T-helper 17 cell (primary cell): ENCODE data around the gene RPTOR. TPM values are rescaled to one million over a fixed set of nuclear protein-coding genes. Genes with fewer than 3 reads are reported as not detected.
A peak's percentile ranks its signal among the peaks of the same experiment; 100 is the strongest.

Source experiments
- ATAC-seq: fragments of 150-1000 bp; cut with Tn5 transposase; 2 replicates; pipeline ENCODE4 v1.10.0; 2021; ENCODE audit warnings: mild to moderate bottlenecking, moderate library complexity
- DNase-seq, 3 donors: peaks; one replicate each; pipeline versions ENCODE4 v3.0.0 to v3.0.0-alpha.2; 2020 to 2021
- H3K9me3 ChIP-seq: one replicate; pipeline ENCODE4 v1.7.0; 2013; ENCODE audit warnings: low read length, mild to moderate bottlenecking; ENCODE audit not compliant: control insufficient read depth, poor library complexity, severe bottlenecking
- H3K27ac Mint-ChIP-seq: one replicate; pipeline ENCODE4 v1.8.0; 2022; ENCODE audit warnings: mild to moderate bottlenecking, moderate library complexity, mixed read lengths
- H3K27me3 Mint-ChIP-seq: one replicate; pipeline ENCODE4 v1.8.0; 2022; ENCODE audit warnings: mixed read lengths
- H3K36me3 Mint-ChIP-seq: one replicate; pipeline ENCODE4 v1.8.0; 2022; ENCODE audit warnings: low read depth, mixed read lengths
- H3K4me1 Mint-ChIP-seq: one replicate; pipeline ENCODE4 v1.8.0; 2022; ENCODE audit warnings: mild to moderate bottlenecking, mixed read lengths
- H3K4me3 Mint-ChIP-seq: one replicate; pipeline ENCODE4 v1.8.0; 2022; ENCODE audit warnings: mild to moderate bottlenecking, moderate library complexity, mixed read lengths
- total RNA-seq, 4 donors: library from RNA in 2 of 4; stranded (reverse) in 2 of 4; gene quantifications; one replicate each; pipeline ENCODE4 v1.2.3 and lab custom pipeline; 2022 to 2026

RPTOR gene
- total RNA-seq, 2 donors from 2014 or later, result 55.1 to 61.5 TPM

DNA sequence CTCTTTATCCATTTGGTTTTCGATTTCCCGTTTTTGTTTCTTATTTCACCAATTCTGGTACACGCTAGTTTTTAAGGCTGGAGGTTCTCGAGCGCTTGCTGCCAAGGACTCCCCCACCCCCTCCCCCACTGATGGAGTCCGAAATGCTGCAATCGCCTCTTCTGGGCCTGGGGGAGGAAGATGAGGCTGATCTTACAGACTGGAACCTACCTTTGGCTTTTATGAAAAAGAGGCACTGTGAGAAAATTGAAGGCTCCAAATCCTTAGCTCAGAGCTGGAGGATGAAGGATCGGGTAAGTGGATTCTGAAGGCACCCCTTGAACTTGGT lies 825 bp downstream of the RPTOR start:
- Mint-ChIP-seq H3K27ac (peak overlapping the region; percentile 83), H3K27me3 (peaks cover 5% of the 10 kb centered on the region), H3K4me3 (peak overlapping the region; percentile 94), H3K36me3 (peaks cover 3% of the 10 kb centered on the region), H3K4me1 (peaks cover 16% of the 10 kb centered on the region)
- no peak for ATAC-seq
- no peak for DNase-seq
- no peaks in the 10 kb centered on the region for H3K9me3 ChIP-seq

DNA sequence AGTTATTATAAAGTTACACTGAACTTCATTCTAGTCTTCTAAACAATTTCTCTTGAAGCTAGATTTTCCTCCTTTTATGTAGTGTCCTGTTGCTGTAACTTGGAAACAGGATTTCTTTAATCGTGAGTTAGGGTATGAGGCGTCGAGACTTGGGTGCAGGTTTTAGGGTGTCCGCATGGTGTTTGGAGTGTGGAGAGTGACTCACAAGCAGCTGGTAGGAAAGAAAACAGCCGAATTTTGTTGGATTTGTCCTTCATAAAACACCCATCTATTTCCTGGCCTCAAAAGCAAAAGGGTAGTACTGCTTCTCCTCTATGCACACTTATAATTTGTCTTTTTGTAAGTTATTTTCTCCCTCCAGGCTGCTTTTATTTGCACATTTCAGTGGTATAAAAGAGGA lies 1.6 kb downstream of the RPTOR start:
- Mint-ChIP-seq H3K27me3 (peaks cover 5% of the 10 kb centered on the region), H3K27ac (peak overlapping the region; percentile 57), H3K4me1 (peaks cover 20% of the 10 kb centered on the region), H3K4me3 (peak overlapping the region; percentile 39), H3K36me3 (peaks cover 5% of the 10 kb centered on the region)
- ATAC-seq (no peak), DNase-seq (no peak)
- no peaks in the 10 kb centered on the region for H3K9me3 ChIP-seq

DNA sequence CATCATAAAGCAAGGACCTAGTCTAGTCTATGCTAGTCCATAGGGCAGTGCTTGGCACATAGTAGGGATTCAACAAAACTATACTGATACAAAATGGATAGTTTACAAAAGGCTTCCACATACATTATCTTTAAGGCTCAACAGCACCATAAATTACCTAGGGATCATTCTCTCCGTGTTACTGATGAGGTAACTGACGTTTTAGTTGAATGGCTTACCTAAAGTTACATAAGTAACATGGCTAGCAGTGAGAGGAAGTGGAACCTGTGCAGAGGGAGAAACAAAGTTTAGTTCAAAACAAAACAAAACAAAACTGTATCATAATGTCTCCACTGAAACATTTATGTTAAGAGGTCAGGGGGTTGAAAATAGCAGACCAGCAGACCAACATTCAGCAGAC lies 7.9 kb downstream of the RPTOR start:
- Mint-ChIP-seq H3K36me3 (peaks cover 5% of the 10 kb centered on the region), H3K27me3 (no peaks in the 10 kb centered on the region), H3K4me1 (peaks cover 18% of the 10 kb centered on the region), H3K27ac (no peak overlapping the region), H3K4me3 (no peak overlapping the region)
- DNase-seq (no peak), ATAC-seq (no peak)
- H3K9me3 ChIP-seq, result no peaks in the 10 kb centered on the region

DNA sequence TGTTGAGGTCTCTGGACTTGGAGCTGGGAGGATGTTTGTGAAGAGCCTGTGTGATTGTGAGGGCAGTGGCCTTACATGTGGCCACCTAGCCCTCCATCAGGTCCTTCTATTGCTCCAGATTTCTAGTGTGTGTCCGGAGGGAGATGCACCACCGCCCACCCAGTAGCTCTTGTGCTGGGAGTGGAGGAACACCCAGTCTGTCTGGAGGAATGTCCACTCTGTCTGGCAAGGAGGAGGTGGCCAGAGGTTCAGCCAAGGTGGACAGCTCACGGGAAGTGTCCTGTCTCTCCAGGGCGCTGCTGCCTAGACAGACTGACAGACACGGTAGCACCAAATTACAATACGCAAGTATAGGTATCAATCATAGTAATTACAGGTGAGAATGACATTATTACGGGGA lies 10.6 kb downstream of the RPTOR start:
- Mint-ChIP-seq H3K36me3 (peaks cover 3% of the 10 kb centered on the region), H3K27me3 (no peaks in the 10 kb centered on the region), H3K4me3 (no peak overlapping the region), H3K4me1 (peaks cover 22% of the 10 kb centered on the region), H3K27ac (peak overlapping the region; percentile 53)
- no peaks in the 10 kb centered on the region for H3K9me3 ChIP-seq
- ATAC-seq (no peak), DNase-seq (no peak)

DNA sequence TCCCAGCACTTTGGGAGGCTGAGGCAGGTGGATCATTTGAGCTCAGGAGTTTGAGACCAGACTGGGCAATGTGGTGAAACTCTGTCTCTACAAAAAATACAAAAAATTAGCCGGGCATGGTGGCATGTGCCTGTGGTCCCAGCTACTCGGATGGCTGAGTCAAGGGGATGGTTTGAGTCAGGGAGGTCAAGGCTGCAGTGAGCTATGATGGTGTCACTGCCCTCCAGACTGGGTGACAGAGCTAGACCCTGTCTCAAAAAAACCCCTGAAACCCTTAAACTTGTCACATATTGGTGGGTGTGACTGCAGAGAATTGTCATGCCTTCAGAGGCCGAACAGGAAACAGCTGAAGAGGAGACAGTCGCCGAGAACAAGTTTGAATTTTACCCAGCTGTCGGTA lies 13.4 kb downstream of the RPTOR start:
- no peaks in the 10 kb centered on the region for H3K9me3 ChIP-seq
- Mint-ChIP-seq H3K27ac (no peak overlapping the region), H3K27me3 (no peaks in the 10 kb centered on the region), H3K4me1 (peaks cover 16% of the 10 kb centered on the region), H3K4me3 (no peak overlapping the region), H3K36me3 (peaks cover 3% of the 10 kb centered on the region)
- DNase-seq (no peak), ATAC-seq (no peak)

DNA sequence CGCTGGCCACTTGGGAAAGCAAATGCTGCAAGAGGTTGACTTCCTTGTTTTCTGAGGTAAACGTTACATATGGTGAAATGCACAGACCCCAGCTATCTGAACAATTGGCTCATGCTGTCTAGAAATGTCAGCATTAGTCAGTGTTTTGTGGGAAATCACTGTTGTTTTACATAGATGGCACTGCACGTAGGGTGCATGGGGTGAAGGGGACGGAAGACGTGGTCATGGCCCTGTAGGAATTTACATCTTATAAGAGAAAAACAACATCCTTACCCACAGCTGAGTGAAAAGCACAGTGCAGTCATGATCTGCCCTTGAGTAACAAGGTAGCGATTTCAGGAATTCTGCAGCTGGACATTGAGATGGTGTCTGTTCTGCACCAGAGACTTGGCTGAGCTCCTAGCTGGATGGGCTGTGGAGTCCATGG lies 15.2 kb downstream of the RPTOR start:
- peaks cover 3% of the 10 kb centered on the region for H3K36me3 Mint-ChIP-seq
- no peaks in the 10 kb centered on the region for H3K9me3 ChIP-seq
- no peaks in the 10 kb centered on the region for H3K27me3 Mint-ChIP-seq
- peaks cover 23% of the 10 kb centered on the region for H3K4me1 Mint-ChIP-seq
- H3K27ac Mint-ChIP-seq, result peak overlapping the region; percentile 29
- no peak overlapping the region for H3K4me3 Mint-ChIP-seq
- DNase-seq, result no peak
- ATAC-seq, result no peak

DNA sequence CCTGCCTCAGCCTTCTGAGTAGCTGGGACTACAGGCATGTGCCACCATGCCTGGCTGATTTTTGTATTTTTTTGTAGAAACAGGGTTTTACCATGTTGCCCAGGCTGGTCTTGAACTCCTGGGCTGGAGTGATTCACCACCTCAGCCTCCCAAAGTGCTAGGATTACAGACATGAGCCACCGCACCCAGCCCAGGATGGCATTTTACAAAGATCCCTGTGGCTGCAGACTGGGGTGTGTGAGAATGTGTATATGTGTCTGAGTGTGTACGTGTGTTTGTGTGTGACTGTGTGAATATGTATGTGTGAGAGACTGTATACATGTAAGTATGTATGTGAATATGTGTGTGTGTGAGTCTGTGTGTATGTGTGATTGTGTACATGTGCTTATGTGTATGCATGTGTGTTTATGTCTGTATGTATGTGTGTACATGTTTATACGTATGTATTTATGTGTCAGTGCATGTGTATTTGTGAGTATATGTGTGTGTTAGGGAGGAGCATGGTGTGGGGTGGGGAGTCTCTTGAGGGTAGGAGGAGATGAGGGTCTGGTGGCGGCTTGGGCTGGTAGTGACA lies 17.0 kb downstream of the RPTOR start:
- H3K4me1 Mint-ChIP-seq, result peaks cover 28% of the 10 kb centered on the region
- no peak for ATAC-seq
- H3K36me3 Mint-ChIP-seq, result peaks cover 3% of the 10 kb centered on the region
- no peaks in the 10 kb centered on the region for H3K9me3 ChIP-seq
- DNase-seq, result no peak
- H3K27ac Mint-ChIP-seq, result no peak overlapping the region
- H3K4me3 Mint-ChIP-seq, result peak overlapping the region; percentile 45
- no peaks in the 10 kb centered on the region for H3K27me3 Mint-ChIP-seq

DNA sequence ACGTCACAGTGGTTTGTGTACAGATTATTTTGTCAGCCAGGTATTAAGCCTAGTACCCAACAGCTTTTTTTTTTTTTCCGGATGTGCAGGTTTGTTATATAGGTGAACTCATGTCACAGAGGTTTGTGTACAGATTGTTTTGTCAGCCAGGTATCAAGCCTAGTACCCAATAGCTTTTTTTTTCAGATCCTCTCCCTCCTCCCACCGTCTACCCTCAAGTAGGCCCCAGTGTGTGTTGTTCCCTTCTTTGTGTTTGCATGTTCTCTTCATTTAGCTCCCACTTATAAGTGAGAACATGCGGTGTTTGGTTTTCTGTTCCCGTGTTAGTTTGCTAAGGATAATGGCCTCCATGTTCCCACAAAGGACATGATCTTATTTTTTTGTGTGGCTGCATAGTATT lies 19.9 kb downstream of the RPTOR start:
- H3K9me3 ChIP-seq, result no peaks in the 10 kb centered on the region
- no peak overlapping the region for H3K4me3 Mint-ChIP-seq
- peaks cover 21% of the 10 kb centered on the region for H3K4me1 Mint-ChIP-seq
- no peak for ATAC-seq
- no peak for DNase-seq
- H3K36me3 Mint-ChIP-seq, result peaks cover 3% of the 10 kb centered on the region
- peak overlapping the region; percentile 76 for H3K27ac Mint-ChIP-seq
- no peaks in the 10 kb centered on the region for H3K27me3 Mint-ChIP-seq

DNA sequence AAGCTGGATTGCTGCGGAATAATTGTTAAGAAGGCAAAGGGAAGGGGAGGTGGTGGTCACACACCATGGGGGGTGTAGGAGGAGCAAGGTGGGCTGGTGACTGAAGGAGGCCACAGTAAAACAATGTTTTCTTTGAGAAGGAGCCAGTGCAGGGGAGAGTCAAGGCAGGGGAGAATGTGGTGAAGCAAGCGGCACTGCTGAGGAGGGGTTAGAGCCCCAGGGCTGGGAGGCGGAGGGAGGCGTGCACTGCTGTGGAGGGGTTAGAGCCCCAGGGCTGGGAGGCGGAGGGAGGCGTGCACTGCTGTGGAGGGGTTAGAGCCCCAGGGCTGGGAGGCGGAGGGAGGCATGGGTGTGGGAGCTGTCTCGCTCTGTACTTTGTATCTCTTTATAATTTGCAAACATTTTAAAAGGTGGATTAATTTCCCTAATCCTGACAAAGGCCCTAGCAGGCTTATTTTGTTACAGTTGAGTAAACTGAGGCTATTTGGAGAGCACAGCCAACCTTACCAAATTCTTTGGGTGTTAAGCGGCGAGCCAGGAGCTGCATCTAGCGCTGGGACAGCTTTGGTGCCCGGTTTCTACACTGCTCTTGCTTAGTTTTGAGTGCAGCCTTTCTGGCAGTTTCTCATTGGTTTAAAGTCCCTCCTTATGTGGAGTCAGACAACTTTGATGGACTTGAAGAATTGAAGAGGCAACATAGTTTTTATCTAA lies 20.9 kb downstream of the RPTOR start:
- no peak for DNase-seq
- Mint-ChIP-seq H3K27ac (peak overlapping the region; percentile 76), H3K4me1 (peaks cover 24% of the 10 kb centered on the region), H3K27me3 (no peaks in the 10 kb centered on the region), H3K4me3 (no peak overlapping the region), H3K36me3 (peaks cover 3% of the 10 kb centered on the region)
- H3K9me3 ChIP-seq, result no peaks in the 10 kb centered on the region
- no peak for ATAC-seq

DNA sequence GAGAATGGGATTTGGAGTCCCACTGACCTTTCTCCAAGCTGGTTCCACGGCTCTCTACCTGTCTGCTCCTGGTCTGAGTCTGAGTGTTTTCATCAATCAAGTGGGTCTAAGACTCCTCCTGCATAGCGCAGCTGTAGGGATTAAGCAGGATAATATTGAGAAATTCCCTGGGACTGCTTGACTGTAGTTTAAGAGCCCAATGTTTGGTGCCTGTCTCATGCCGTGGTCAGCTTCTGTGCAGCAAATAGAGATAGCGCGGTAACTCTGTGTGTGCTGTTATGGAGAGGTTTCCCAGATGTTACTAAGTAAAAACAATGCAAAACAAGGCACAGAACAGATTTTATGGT lies 21.4 kb downstream of the RPTOR start:
- H3K4me1 Mint-ChIP-seq, result peaks cover 25% of the 10 kb centered on the region
- ATAC-seq, result no peak
- peaks cover 3% of the 10 kb centered on the region for H3K36me3 Mint-ChIP-seq
- no peaks in the 10 kb centered on the region for H3K27me3 Mint-ChIP-seq
- no peak for DNase-seq
- no peaks in the 10 kb centered on the region for H3K9me3 ChIP-seq
- no peak overlapping the region for H3K4me3 Mint-ChIP-seq
- H3K27ac Mint-ChIP-seq, result no peak overlapping the region

DNA sequence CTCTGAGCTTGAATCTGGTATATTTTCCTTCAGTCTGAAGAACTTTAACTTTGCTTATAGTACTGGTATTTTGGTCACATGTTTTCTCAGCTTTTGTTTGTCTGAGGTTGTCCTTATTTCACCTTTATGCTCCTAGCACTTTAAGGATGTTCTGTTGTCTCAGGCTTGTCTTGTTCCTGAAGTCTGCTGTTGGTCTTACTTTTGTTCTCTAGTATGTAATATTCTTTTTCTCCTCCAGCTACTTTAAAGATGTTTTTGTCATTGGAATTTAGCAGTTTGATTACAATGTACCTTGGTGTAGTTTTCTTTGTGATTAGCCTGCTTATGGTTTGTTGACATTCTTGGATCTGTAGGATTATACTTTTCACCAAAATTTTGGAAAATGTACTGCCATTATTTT lies 23.6 kb downstream of the RPTOR start:
- Mint-ChIP-seq H3K27me3 (no peaks in the 10 kb centered on the region), H3K4me3 (no peak overlapping the region), H3K4me1 (peaks cover 24% of the 10 kb centered on the region), H3K36me3 (peaks cover 3% of the 10 kb centered on the region), H3K27ac (no peak overlapping the region)
- no peak for DNase-seq
- ATAC-seq, result no peak
- no peaks in the 10 kb centered on the region for H3K9me3 ChIP-seq

DNA sequence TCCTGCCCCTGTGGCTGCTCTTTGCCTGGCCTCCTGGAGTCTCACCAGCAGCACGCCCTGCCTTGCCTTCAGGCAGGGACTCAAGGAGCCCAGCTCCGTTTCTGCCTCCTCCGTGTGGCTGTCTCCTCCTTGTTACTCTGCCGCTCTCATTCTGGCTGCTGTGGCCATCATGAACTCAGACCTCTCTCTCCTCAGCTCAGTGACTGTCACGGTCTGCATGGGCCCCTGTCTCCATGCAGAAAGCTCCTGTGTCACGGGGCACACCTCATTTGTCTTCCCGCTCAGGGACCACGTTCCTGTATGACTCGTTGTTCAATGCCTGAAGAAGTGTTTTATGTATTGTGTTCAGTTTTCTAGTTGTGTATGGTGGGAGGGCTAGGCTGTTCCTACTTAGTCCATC lies 25.3 kb downstream of the RPTOR start:
- peaks cover 5% of the 10 kb centered on the region for H3K36me3 Mint-ChIP-seq
- peak overlapping the region; percentile 69 for H3K27ac Mint-ChIP-seq
- no peaks in the 10 kb centered on the region for H3K9me3 ChIP-seq
- H3K4me3 Mint-ChIP-seq, result no peak overlapping the region
- H3K4me1 Mint-ChIP-seq, result peaks cover 20% of the 10 kb centered on the region
- H3K27me3 Mint-ChIP-seq, result no peaks in the 10 kb centered on the region
- DNase-seq (no peak), ATAC-seq (no peak)

DNA sequence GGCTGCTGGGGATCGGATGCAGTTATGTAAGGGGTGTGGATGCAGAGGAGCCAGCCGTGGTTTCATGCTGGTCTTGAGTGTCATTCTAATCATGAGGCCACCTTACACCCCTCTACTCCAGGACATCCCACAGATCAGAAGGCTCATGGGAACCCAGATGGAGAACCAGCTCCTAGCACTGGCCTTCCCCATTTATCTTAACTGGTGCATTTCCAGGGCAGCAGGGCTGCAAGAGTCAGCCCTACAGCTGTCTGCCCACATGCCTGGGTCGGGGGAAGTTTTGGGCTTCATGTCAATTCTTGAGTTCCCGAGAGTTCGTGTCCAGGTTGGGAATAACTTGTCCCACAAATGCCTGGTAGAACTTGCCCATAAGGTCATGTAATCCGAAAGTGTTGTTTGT lies 29.1 kb downstream of the RPTOR start:
- H3K27me3 Mint-ChIP-seq, result no peaks in the 10 kb centered on the region
- H3K27ac Mint-ChIP-seq, result no peak overlapping the region
- ATAC-seq, result no peak
- peaks cover 5% of the 10 kb centered on the region for H3K36me3 Mint-ChIP-seq
- H3K4me1 Mint-ChIP-seq, result peaks cover 35% of the 10 kb centered on the region
- H3K4me3 Mint-ChIP-seq, result no peak overlapping the region
- H3K9me3 ChIP-seq, result no peaks in the 10 kb centered on the region
- no peak for DNase-seq

DNA sequence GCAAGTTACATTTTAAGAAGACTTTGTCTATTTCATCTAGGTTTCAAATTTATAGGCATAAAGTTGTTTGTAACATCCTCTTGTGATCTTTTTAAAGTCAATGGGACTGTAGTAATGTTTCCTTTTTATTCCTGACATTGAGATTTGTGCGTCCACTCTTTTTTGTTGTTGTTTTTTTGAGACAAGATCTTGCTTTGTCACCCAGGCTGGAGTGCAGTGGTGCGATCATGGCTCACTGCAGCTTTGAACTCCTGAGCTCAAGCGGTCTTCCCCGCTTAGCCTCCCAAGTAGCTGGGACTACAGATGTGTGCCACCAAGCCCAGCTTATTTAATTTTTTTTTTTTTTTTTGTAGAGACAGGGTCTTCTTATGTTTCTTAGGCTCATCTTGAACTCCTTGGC lies 29.9 kb downstream of the RPTOR start:
- DNase-seq (no peak), ATAC-seq (no peak)
- Mint-ChIP-seq H3K27me3 (no peaks in the 10 kb centered on the region), H3K27ac (no peak overlapping the region), H3K4me3 (no peak overlapping the region), H3K4me1 (peaks cover 35% of the 10 kb centered on the region), H3K36me3 (peaks cover 5% of the 10 kb centered on the region)
- H3K9me3 ChIP-seq, result no peaks in the 10 kb centered on the region
